A549 (cell line): Measurements from ENCODE around the gene VAT1L. TPM values are rescaled to one million over a fixed set of nuclear protein-coding genes. Genes with fewer than 3 reads are reported as not detected.

Experiments
- ATAC-seq, 2 experiments: fragments of 200-7000 bp in 1 of 2; fragments of >200 bp in 1 of 2; cut with Nextera tagmentation in 1 of 2; cut with Tn5 transposase in 1 of 2; 3 replicates each; pipeline versions ENCODE4 v1.8.0 to v1.9.1; 2018 to 2020; ENCODE audit warnings: mild to moderate bottlenecking in 1 of 2, moderate library complexity in 1 of 2
- CTCF ChIA-PET: fragments of 300-600 bp; sonication (Branson Sonifier 250); formaldehyde crosslinking; extraction: SDS; loops from one replicate; lab custom pipeline; 2021; ENCODE audit warnings: antibody characterized with exemption, inconsistent platforms; lab: Yijun Ruan, JAX
- POLR2A ChIA-PET: fragments of 350-600 bp; formaldehyde crosslinking; extraction: SDS; loops from one replicate; lab custom pipeline; 2021; ENCODE audit warnings: antibody characterized with exemption, inconsistent platforms; lab: Yijun Ruan, JAX
- DNase-seq, 2 experiments: peaks; one replicate each; pipeline versions ENCODE4 v3.0.0 to v3.0.0-alpha.2; 2011 to 2016; ENCODE audit warnings: low read depth in 1 of 2, low spot score in 1 of 2
- FAIRE-seq: peaks from 2 replicates; lab custom pipeline; 2011; peaks lifted over from hg19 to GRCh38; lab: Jason Lieb, UNC
- H3K27ac ChIP-seq, 2 experiments: fragments of >200 bp; sonication (Bioruptor Twin); formaldehyde crosslinking; 3 replicates each; pipeline ENCODE4 v1.5.1; 2016 to 2017
- H3K4me1 ChIP-seq: fragments of >200 bp; sonication (Bioruptor Twin); formaldehyde crosslinking; 3 replicates; pipeline ENCODE4 v1.6.1; 2016
- H3K4me2 ChIP-seq: fragments of >200 bp; sonication (Bioruptor Twin); formaldehyde crosslinking; 3 replicates; pipeline ENCODE4 v1.6.1; 2016
- H3K4me3 ChIP-seq: fragments of >200 bp; sonication (Bioruptor Twin); formaldehyde crosslinking; 3 replicates; pipeline ENCODE4 v1.5.1; 2016
- H3K9me3 ChIP-seq: fragments of >200 bp; sonication (Bioruptor Twin); formaldehyde crosslinking; 3 replicates; pipeline ENCODE4 v1.6.1; 2016
- ATOH8 ChIP-seq: fragments of 250-450 bp; sonication (Bioruptor Pico); IDR thresholded peaks from 2 replicates; pipeline ENCODE4 v1.5.0; 2020; ENCODE audit warnings: low read depth, mild to moderate bottlenecking, moderate library complexity
- CBX8 ChIP-seq: fragments of 200-600 bp; sonication (generic); IDR thresholded peaks from 2 replicates; pipeline ENCODE4 v1.6.1; 2016
- CEBPB ChIP-seq, 2 experiments: fragments of >200 bp in 1 of 2; sonication (Bioruptor Twin) in 1 of 2; formaldehyde crosslinking in 1 of 2; IDR thresholded peaks; 2 replicates each; pipeline ENCODE4 v1.6.1; 2012 to 2016
- E2F6 ChIP-seq: IDR thresholded peaks from 2 replicates; pipeline ENCODE4 v1.6.1; 2012; ENCODE audit warnings: low read depth, borderline replicate concordance
- EP300 ChIP-seq, 2 experiments: fragments of >200 bp; sonication (Bioruptor Twin); formaldehyde crosslinking; IDR thresholded peaks; 2 replicates in 1 of 2; 3 replicates in 1 of 2; pipeline ENCODE4 v1.6.1; 2016 to 2017
- ESRRA ChIP-seq: fragments of 150-350 bp; IDR thresholded peaks from 2 replicates; pipeline ENCODE4 v1.6.1; 2014; ENCODE audit warnings: mild to moderate bottlenecking, low read length, borderline replicate concordance
- FOSL2 ChIP-seq, 2 experiments: fragments of 450-650 bp in 1 of 2; fragments of >200 bp in 1 of 2; sonication (Bioruptor Twin) in 1 of 2; formaldehyde crosslinking; IDR thresholded peaks; 2 replicates each; pipeline versions ENCODE4 v1.5.0 to v1.6.1; 2016 to 2020; ENCODE audit warnings: mild to moderate bottlenecking in 1 of 2, moderate library complexity in 1 of 2
- FOXS1 ChIP-seq: fragments of 250-450 bp; sonication (Bioruptor Pico); IDR thresholded peaks from 2 replicates; pipeline ENCODE4 v1.5.0; 2020; ENCODE audit warnings: mild to moderate bottlenecking, moderate library complexity
- GATA3 ChIP-seq: IDR thresholded peaks from 2 replicates; pipeline ENCODE4 v1.6.1; 2012; ENCODE audit warnings: borderline replicate concordance
- HOXB13 ChIP-seq: fragments of 250-450 bp; sonication (Bioruptor Pico); IDR thresholded peaks from 2 replicates; pipeline ENCODE4 v1.5.0; 2020; ENCODE audit warnings: low read depth, mild to moderate bottlenecking, moderate library complexity
- JUNB ChIP-seq: fragments of >200 bp; sonication (Bioruptor Twin); formaldehyde crosslinking; IDR thresholded peaks from 2 replicates; pipeline ENCODE4 v1.6.1; 2016
- MAZ ChIP-seq: fragments of 150-350 bp; IDR thresholded peaks from 2 replicates; pipeline ENCODE4 v1.6.1; 2014; ENCODE audit warnings: antibody characterized with exemption, low read depth, low read length, borderline replicate concordance
- NPAS2 ChIP-seq: fragments of 250-450 bp; sonication (Bioruptor Pico); IDR thresholded peaks from 2 replicates; pipeline ENCODE4 v1.8.0; 2022; ENCODE audit warnings: mild to moderate bottlenecking, moderate library complexity, borderline replicate concordance
- POLR2AphosphoS2 ChIP-seq: conservative IDR thresholded peaks from 2 replicates; pipeline ENCODE4 v1.6.1; 2012; ENCODE audit warnings: low read length, improper control_type of control experiment, inconsistent platforms
- RAD21 ChIP-seq, 2 experiments: fragments of >200 bp in 1 of 2; sonication (Bioruptor Twin) in 1 of 2; formaldehyde crosslinking in 1 of 2; IDR thresholded peaks in 1 of 2; conservative IDR thresholded peaks in 1 of 2; 2 replicates in 1 of 2; 3 replicates in 1 of 2; pipeline ENCODE4 v1.6.1; 2012 to 2018; ENCODE audit warnings: inconsistent platforms in 1 of 2
- RARB ChIP-seq: fragments of 250-450 bp; sonication (Bioruptor Pico); IDR thresholded peaks from 2 replicates; pipeline ENCODE4 v1.8.0; 2021; ENCODE audit warnings: mild to moderate bottlenecking, moderate library complexity
- RFX5 ChIP-seq: fragments of 450-650 bp; IDR thresholded peaks from 2 replicates; pipeline ENCODE4 v1.7.1; 2014; ENCODE audit warnings: antibody characterized with exemption, mild to moderate bottlenecking, moderate library complexity
- SMC3 ChIP-seq: fragments of >200 bp; sonication (Bioruptor Twin); formaldehyde crosslinking; IDR thresholded peaks from 3 replicates; pipeline ENCODE4 v1.6.1; 2018; ENCODE audit warnings: inconsistent platforms
- SREBF2 ChIP-seq: fragments of 450-650 bp; IDR thresholded peaks from 2 replicates; pipeline ENCODE4 v1.6.1; 2014; ENCODE audit warnings: mild to moderate bottlenecking, moderate library complexity
- ZC3H11A ChIP-seq: fragments of 450-650 bp; IDR thresholded peaks from 2 replicates; pipeline ENCODE4 v1.6.1; 2014; ENCODE audit warnings: antibody characterized with exemption, mild to moderate bottlenecking
- ZNF302 ChIP-seq: fragments of 250-450 bp; sonication (Bioruptor Pico); IDR thresholded peaks from 2 replicates; pipeline ENCODE4 v1.9.0; 2021; ENCODE audit warnings: inconsistent platforms, mild to moderate bottlenecking, moderate library complexity
- WGBS: methylation state at CpG from one replicate; pipeline ENCODE4 v1.1.6; 2017; ENCODE audit errors: missing lambda C conversion rate; 5-methylcytosine and 5-hydroxymethylcytosine counted together
- polyA plus RNA-seq, 4 experiments: library from polyadenylated mRNA; depleted of rRNA in 3 of 4; stranded (reverse); fragments of >200 nt; fragmentation: RNase III in 1 of 4; extraction: RNeasy Plus Mini Kit Qiagen cat#74134 plus additional on column Dnase treatment in 1 of 4; gene quantifications; 2 replicates in 3 of 4; 3 replicates in 1 of 4; pipeline ENCODE4 v1.2.3, GENCODE V29; 2011 to 2017
- TF ChIP-seq, protein P1 (sequence below): IDR thresholded peaks from 2 replicates; pipeline ENCODE4 v1.6.1; 2012

Gene VAT1L
- polyA plus RNA-seq, 2 of the 4 experiments (the other 2 are of a cell fraction), result not detected

- H3K4me2 ChIP-seq, result no peak overlapping the region
- 62% methylated on average over 8 of the region's 8 CpGs for WGBS
- TF ChIP-seq EP300 (IDR thresholded peaks at IDR 0.05) (no peak), SMC3 (no peak), ESRRA (no peak), CBX8 (no peak), ZC3H11A (no peak), ATOH8 (no peak), POLR2AphosphoS2 (no peak)
- TF ChIP-seq, protein P1, sequence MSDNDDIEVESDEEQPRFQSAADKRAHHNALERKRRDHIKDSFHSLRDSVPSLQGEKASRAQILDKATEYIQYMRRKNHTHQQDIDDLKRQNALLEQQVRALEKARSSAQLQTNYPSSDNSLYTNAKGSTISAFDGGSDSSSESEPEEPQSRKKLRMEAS, result no peak
- no peak overlapping the region for H3K4me3 ChIP-seq
- H3K27ac ChIP-seq, result no peak overlapping the region
- no peak for ATAC-seq
- ChIA-PET POLR2A (no interaction called here), CTCF (interaction anchor here (0.6 kb wide), 1 partner anchor 18 kb away, joined by 4 read pairs; no protein-coding TSS in a partner anchor)
- FAIRE-seq, result no peak
- H3K9me3 ChIP-seq, result no peaks in the 10 kb centered on the region
- H3K4me1 ChIP-seq, result no peaks in the 10 kb centered on the region
- DNase-seq, result no peak
Measured at GRCh38 chr16:77801817-77802216, 13.5 kb downstream of the VAT1L start.

DNA sequence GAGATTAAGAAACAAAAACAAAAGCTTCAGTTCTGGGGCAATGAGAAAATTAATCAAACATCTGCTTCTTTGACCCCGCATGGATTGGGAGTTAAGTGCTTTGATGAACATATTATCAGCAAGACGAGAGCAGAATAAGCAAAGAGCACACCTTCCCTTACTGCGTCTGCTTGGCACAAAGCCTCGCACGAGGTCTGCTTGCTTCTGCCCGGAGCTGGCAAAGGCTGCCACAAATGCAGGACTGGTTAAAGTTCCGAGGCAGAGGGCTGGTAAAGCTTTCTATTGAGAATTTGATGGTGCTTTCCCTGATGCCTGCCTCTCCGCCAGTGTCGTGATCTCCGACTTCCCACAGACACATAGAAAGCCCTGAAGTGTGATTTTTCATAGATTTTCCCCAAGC lies 17.0 kb downstream of the VAT1L start:
- ATAC-seq, result no peak
- POLR2A ChIA-PET, result no interaction called here
- Histone ChIP-seq H3K4me2 (no peak overlapping the region), H3K27ac (no peak overlapping the region), H3K4me1 (no peaks in the 10 kb centered on the region), H3K9me3 (0 out of 3 replicates have a peak, but pooled peaks cover 3% of the 10 kb centered on the region), H3K4me3 (no peak overlapping the region)
- 51% methylated on average over 10 of the region's 10 CpGs for WGBS
- DNase-seq, result no peak
- TF ChIP-seq NPAS2 (no peak), RFX5 (no peak), ZNF302 (CRISPR knock-in tag) (no peak), MAZ (no peak), RAD21 (conservative IDR thresholded peaks at IDR 0.05 in 1 of 2, IDR thresholded peaks at IDR 0.05 in 1 of 2) (no peak), ZC3H11A (no peak), FOSL2 (IDR thresholded peaks at IDR 0.05) (no peak), FOSL2 (CRISPR knock-in tag; IDR thresholded peaks at IDR 0.05) (no peak), SREBF2 (no peak), CEBPB (IDR thresholded peaks at IDR 0.05) (no peak), JUNB (no peak), EP300 (IDR thresholded peaks at IDR 0.05) (no peak), HOXB13 (CRISPR knock-in tag) (no peak), GATA3 (no peak)
- TF ChIP-seq, protein P1, result no peak
- CTCF ChIA-PET, result interaction anchor here (1.1 kb wide), 1 partner anchor 9 kb away, joined by 3 read pairs; no protein-coding TSS in a partner anchor
- FAIRE-seq, result no peak

DNA sequence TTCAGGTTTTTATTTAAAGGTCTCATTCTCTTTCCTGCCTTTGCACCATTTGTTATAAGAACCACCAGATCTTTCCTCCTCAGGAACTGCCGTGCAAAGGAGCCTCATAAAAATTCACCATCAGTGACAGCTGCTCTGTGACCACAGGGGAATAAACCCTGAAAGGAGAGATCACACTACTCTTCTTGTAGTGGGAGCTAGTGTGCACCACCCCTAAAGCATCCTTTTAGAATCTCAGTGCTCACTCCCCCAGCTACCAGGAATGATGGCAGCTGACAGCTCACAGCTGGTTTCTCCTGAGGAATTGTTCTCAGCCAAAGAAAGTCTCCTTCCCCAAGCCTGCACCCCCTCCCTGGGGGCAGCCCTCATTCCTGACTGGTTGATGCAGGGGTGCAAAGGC lies 18.7 kb downstream of the VAT1L start:
- ATAC-seq (no peak), FAIRE-seq (no peak), DNase-seq (no peak)
- H3K9me3 ChIP-seq, result 0 out of 3 replicates have a peak, but pooled peaks cover 3% of the 10 kb centered on the region
- no peak overlapping the region for H3K27ac ChIP-seq
- no peak overlapping the region for H3K4me3 ChIP-seq
- 50% methylated on average over 1 of the region's 1 CpG for WGBS
- POLR2A ChIA-PET, result no interaction called here
- no peaks in the 10 kb centered on the region for H3K4me1 ChIP-seq
- TF ChIP-seq EP300 (IDR thresholded peaks at IDR 0.05) (no peak), FOXS1 (CRISPR knock-in tag) (no peak), E2F6 (no peak), RARB (CRISPR knock-in tag) (no peak)
- CTCF ChIA-PET, result no interaction called here
- H3K4me2 ChIP-seq, result no peak overlapping the region
